IgD-negative memory B cell (primary cell): ENCODE results near the gene OTOG. TPM values are rescaled to one million over a fixed set of nuclear protein-coding genes. Genes with fewer than 3 reads are reported as not detected.

Experiments
- H3K27ac Mint-ChIP-seq, 3 donors: one replicate each; pipeline ENCODE4 v1.8.0; 2020 to 2022; ENCODE audit warnings: mild to moderate bottlenecking in 3 of 3, mixed read lengths in 3 of 3, moderate library complexity in 1 of 3
- H3K27me3 Mint-ChIP-seq: one replicate; pipeline ENCODE4 v1.8.0; 2021; ENCODE audit warnings: mixed read lengths
- H3K36me3 Mint-ChIP-seq: one replicate; pipeline ENCODE4 v1.8.0; 2020; ENCODE audit warnings: mild to moderate bottlenecking, mixed read lengths
- H3K4me1 Mint-ChIP-seq, 3 donors: one replicate each; pipeline ENCODE4 v1.8.0; 2020 to 2022; ENCODE audit warnings: mixed read lengths in 3 of 3, mild to moderate bottlenecking in 1 of 3
- H3K4me3 Mint-ChIP-seq, 4 donors: one replicate each; pipeline ENCODE4 v1.8.0; 2020 to 2022; ENCODE audit warnings: mild to moderate bottlenecking in 4 of 4, mixed read lengths in 4 of 4, moderate library complexity in 3 of 4
- H3K9me3 Mint-ChIP-seq, 3 donors: one replicate each; pipeline ENCODE4 v1.8.0; 2020 to 2021; ENCODE audit warnings: mixed read lengths in 3 of 3, mild to moderate bottlenecking in 1 of 3
- polyA plus RNA-seq: library from polyadenylated mRNA; unstranded; fragments of 300-500 nt; fragmentation: Illumina TruSeq; gene quantifications from one replicate; pipeline ENCODE4 v1.2.3, GENCODE V29; 2021

The OTOG gene
- polyA plus RNA-seq, 1 donor from 2014 or later: not detected

DNA sequence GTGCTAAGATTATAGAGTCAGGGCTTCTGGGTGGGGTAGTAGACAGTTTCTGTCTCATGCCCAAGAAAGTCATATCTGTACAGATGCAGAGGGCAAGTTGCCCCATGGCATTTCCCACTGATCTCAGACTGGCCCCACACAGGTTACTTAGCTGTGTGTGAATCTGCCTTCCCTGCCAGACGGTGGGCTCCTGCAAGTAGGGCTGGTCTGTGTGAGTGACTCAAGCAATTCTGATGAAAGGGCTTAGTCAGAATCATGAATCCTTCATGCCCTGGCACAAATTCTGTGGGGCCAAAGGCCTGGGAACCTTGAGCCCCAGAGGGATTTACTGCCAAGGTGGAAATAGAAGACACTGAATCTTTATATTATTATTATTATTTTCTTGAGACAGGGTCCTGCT is 33.2 kb upstream of the OTOG start:
- H3K27ac Mint-ChIP-seq: no peak overlapping the region
- no peaks in the 10 kb centered on the region for H3K36me3 Mint-ChIP-seq
- no peaks in the 10 kb centered on the region for H3K4me1 Mint-ChIP-seq
- H3K27me3 Mint-ChIP-seq: peaks cover 9% of the 10 kb centered on the region
- H3K9me3 Mint-ChIP-seq: no peaks in the 10 kb centered on the region
- H3K4me3 Mint-ChIP-seq: no peak overlapping the region

DNA sequence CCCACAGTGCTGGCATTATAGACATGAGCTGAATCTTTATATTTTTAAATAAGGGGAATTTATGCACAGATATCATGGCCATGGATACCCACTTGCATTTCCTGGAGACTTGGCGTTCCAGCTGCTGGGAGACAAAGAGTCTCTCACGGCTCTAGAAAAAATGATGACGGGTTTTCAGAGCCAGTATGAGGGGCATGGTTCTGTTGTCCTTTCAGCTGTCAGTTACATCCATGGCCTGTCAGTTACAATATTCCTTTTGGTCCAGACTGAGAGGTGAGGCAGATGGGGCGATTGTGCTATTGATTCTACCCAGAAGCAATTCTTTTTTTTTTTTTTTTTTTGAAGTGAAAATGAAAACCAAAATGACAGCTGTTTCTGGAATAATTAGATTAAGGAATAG is 32.6 kb upstream of the OTOG start:
- Mint-ChIP-seq H3K36me3 (no peaks in the 10 kb centered on the region), H3K27ac (no peak overlapping the region), H3K4me3 (no peak overlapping the region), H3K9me3 (no peaks in the 10 kb centered on the region), H3K27me3 (peaks cover 9% of the 10 kb centered on the region), H3K4me1 (no peaks in the 10 kb centered on the region)

DNA sequence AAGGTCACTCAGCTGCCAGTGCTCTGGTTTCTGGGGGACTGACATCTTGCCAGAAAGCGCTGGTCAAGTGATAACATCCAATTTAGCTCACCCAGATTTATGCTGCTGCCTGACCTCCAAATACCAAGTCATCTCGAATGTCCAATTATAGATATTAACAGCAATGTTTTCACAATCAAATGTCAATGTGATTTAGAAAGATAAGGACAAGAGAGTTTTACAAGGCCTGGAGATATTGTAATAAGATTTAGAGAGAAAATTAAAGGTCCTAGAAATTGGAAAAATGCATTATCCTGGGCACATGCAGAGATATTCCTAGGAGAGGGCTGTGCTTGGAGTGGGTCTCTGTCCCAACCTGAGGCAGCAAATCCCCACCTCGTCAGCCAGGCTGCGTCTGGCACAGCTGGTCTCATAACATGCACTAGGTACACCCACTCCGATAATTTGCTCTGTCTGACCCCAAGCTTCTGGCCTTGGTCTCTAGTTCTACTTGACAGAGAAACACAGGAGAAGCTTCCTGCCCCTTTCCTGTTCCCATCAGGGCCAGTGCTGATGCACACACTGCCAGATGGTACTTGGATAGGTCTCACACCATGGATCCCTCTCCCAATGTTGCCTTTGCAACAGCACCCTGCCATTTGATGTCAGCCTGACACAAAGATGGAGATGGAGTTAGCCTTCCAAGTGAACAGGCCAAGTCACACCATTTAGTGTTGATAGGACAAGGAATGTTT is 31.4 kb upstream of the OTOG start:
- H3K36me3 Mint-ChIP-seq: no peaks in the 10 kb centered on the region
- no peaks in the 10 kb centered on the region for H3K4me1 Mint-ChIP-seq
- no peak overlapping the region for H3K27ac Mint-ChIP-seq
- H3K27me3 Mint-ChIP-seq: peaks cover 10% of the 10 kb centered on the region
- H3K4me3 Mint-ChIP-seq: peak overlapping the region in 1 of 4 donors; percentile 67
- no peaks in the 10 kb centered on the region for H3K9me3 Mint-ChIP-seq

DNA sequence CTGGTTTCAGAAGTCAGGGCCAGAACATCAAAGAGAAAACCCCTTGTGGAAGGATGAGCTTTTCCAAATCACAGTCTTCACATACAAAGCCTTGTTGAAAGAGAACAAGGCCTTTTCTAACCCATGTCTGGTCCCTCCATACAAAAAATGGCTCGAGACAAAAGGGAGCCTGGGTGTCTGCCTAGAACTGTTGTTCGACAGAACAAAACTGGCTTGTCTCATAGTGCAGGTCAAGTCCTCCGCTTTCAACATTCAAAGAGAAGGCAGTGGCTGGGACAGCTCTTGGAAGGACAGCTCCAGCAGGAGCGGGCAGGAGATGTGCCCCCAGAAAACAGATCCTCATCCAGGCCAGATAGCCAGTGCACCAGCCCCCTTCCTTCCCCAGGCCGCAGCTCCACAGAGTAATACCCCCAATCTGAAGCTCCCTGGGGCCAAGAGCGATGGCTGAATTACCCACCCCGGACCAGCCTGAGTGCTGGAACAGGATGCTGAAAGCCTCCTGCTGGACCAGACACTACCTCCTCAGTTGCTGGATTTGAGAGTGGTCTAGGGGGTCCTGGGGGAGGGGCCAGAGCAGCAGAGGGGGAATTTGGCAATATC is 30.4 kb upstream of the OTOG start:
- peaks cover 0 to 2% (median 0%) of the 10 kb centered on the region in 3 donors for H3K4me1 Mint-ChIP-seq

DNA sequence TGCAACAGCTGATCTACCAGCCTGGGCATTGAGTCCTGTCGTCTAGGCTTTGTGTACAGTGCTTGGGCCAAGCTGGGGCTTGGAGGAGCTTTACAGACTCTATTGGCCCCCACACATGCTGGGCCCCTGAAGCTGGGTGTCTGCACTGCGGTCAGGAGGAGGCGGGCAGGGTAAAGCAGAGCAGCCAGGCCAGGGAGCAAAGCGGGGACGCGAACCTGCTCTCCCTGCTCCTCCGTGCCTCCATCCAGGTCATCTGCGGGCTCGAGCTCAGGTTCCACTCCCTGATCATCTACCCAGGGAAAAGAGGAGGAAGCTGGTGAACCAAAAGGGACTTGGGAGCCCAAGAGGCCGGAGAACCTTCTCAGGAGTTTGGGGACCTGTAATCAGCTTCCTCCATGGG is 29.9 kb upstream of the OTOG start:
- no peaks in the 10 kb centered on the region for H3K9me3 Mint-ChIP-seq
- H3K36me3 Mint-ChIP-seq: no peaks in the 10 kb centered on the region
- H3K4me3 Mint-ChIP-seq: no peak overlapping the region
- peaks cover 0 to 2% (median 0%) of the 10 kb centered on the region in 3 donors for H3K4me1 Mint-ChIP-seq
- peaks cover 10% of the 10 kb centered on the region for H3K27me3 Mint-ChIP-seq
- H3K27ac Mint-ChIP-seq: no peak overlapping the region

More for the DNA sequence above, 30.4 kb upstream of the OTOG start:
- Mint-ChIP-seq H3K36me3 (no peaks in the 10 kb centered on the region), H3K9me3 (no peaks in the 10 kb centered on the region), H3K27ac (no peak overlapping the region), H3K27me3 (peaks cover 10% of the 10 kb centered on the region), H3K4me3 (peak overlapping the region in 1 of 4 donors; percentile 45)

DNA sequence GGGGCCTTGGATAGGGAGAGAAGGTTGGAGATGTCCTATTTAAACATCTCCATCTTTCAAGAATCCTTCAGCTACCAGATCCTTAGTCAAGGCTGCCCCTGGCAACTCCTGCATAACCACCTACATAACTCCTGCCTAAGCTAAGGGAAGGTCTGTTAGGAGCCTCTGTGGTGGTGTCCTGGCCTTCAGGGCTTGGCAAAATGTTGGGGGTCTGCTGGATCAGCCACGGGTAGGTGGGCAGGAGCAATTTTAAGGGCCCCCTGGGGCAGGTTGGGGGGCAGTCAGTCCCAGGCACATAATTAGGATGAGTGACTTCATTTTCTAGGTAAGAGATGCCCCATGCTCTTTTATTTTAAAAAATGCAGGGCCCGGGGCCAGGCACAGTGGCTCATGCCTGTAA is 28.7 kb upstream of the OTOG start:
- Mint-ChIP-seq H3K27me3 (peaks cover 10% of the 10 kb centered on the region), H3K4me3 (no peak overlapping the region), H3K9me3 (no peaks in the 10 kb centered on the region), H3K27ac (no peak overlapping the region), H3K36me3 (no peaks in the 10 kb centered on the region), H3K4me1 (peaks cover 0 to 2% (median 0%) of the 10 kb centered on the region in 3 donors)

DNA sequence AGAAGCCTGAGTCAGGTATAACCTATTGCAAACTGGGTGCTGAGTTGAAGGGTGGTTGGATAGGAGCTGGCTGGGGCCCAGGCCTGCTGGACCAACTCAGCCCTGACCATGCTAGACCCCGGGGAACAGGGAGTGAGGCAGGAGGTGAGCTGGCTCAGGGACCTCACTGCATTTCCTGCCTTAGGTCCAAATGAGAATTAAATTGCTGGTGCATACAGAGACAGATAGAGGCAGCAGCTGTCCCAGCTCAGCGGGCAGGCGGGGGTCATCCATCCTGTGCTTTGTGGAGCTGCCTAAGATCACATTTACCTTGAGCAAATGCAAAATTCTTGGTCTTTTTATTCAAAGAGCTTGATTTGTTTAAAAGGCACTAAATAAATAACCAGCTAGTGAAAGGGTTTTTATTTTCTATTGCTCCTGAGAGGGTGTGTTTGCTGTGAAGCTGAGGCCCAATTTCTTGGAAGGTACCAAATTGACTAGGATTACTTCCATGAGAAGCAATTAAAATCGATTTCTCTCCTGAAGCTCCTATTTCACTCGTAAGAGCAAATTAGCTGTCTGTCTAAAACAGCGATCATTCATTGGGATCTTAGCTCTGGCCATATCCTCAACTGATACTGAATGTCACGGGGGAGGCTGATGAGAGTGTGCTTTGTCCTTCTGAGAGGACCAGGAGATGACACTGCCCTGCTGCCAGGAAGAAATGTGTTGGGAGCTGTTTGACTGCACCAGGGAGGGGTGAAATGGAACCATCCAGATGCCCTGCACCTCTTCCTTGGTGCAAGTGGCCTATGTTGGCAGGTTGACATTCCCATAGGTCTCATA is 27.8 kb upstream of the OTOG start:
- Mint-ChIP-seq H3K4me3 (no peak overlapping the region), H3K27me3 (peaks cover 10% of the 10 kb centered on the region), H3K9me3 (no peaks in the 10 kb centered on the region), H3K27ac (no peak overlapping the region), H3K4me1 (peaks cover 0 to 2% (median 0%) of the 10 kb centered on the region in 3 donors), H3K36me3 (no peaks in the 10 kb centered on the region)

DNA sequence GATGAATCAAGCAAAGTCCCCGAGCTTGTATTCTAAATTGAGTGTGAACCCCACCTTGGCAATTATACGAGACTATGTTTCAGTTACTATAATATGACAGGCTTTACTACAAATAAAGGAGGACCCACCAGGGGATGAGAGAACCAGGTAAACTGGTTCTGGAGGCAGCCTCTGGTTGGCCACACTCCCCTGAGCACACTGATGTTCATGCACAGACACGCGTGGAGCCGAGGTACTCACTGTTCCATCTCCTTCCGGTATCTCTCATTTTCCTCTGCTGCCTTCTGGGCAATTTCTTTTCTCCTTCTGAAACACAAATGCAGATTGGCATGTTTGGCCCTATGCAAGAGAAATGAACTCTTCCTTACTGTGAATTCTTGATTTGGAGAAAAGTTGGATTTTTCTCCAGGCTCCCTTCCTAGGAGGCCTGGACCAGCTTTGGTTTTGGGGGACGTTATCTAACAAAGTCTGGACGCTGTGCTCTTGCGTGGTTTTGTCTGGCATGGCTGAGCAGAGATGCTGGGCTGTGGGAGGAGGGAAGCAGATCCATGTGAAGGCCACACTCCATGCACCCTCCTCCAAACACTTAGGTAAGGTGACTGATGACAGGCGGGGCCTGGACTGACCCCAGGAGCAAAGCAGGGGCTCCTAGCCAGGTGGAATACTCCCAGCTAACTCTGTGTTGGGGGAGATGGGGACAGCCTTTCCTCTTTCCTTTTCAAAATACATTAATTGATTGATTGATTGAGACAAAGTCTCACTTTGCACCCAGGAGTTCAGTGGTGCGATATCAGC is 25.8 kb upstream of the OTOG start:
- H3K4me1 Mint-ChIP-seq: peaks cover 0 to 2% (median 0%) of the 10 kb centered on the region in 3 donors
- H3K9me3 Mint-ChIP-seq: no peaks in the 10 kb centered on the region
- no peak overlapping the region for H3K4me3 Mint-ChIP-seq
- no peak overlapping the region for H3K27ac Mint-ChIP-seq
- H3K27me3 Mint-ChIP-seq: peaks cover 9% of the 10 kb centered on the region
- H3K36me3 Mint-ChIP-seq: no peaks in the 10 kb centered on the region

DNA sequence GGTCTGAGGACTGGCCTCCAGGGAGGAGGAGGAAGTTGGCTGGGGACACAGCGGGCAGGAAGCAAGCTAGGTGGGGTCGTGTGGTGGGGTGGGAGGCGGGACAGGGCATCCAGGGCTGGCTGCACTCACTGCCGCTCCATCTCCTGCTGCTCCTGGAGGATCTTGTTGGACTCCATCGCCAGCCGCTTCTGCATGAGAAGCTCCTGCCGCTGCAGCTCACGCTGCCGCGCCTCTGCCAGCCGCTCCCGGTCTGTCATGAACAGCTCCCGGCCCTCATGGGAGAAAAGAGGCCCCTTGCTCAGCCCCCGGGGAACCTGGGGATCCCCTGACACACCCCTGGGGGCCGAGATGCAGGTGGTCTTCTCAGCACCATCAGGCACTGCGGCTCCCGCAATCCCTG is 24.4 kb upstream of the OTOG start:
- no peak overlapping the region for H3K27ac Mint-ChIP-seq
- H3K27me3 Mint-ChIP-seq: peaks cover 7% of the 10 kb centered on the region
- no peaks in the 10 kb centered on the region for H3K36me3 Mint-ChIP-seq
- H3K4me1 Mint-ChIP-seq: peaks cover 0 to 2% (median 0%) of the 10 kb centered on the region in 3 donors
- no peaks in the 10 kb centered on the region for H3K9me3 Mint-ChIP-seq
- H3K4me3 Mint-ChIP-seq: no peak overlapping the region

DNA sequence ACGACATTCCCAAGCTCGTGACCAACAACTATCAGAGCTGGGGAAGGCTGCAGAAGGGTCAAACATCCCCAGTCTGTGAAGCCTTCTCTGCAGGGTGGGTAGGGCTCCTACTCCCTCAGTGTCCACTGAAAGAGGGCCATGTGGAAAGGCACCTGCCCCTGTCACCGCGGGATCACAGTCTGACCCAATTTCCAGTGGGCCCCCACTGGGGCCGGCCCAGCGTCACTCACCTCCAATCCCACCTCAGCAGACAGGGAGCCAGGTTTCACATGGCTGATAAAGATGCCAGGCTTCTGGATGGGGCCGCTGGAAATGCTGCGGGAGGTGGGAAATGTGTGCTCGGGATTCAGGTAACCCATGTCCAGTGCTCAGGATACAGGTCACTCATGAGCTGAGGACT is 22.8 kb upstream of the OTOG start:
- Mint-ChIP-seq H3K4me1 (peaks cover 0 to 2% (median 0%) of the 10 kb centered on the region in 3 donors), H3K27ac (no peak overlapping the region), H3K36me3 (no peaks in the 10 kb centered on the region), H3K9me3 (no peaks in the 10 kb centered on the region), H3K27me3 (peaks cover 2% of the 10 kb centered on the region), H3K4me3 (no peak overlapping the region)

DNA sequence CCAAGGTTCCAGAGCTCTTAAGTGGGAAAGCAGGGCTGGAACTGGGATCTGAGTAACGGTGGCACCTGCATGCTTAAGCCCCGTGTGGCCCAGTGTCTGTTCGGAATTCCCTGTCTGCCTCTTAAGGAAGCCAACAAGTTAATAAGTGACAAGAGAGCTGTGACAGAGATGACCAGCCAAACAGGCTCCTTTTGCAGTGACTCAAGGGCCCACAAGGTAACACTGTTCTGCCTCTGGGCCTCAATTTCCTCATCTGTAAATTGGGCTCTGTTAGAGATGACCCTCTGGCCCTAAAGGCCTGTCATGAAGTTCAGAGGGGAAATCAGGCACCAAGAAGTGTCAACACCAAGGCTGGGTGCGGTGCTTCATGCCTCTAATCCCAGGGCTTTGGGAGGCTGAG is 21.5 kb upstream of the OTOG start:
- peaks cover 0 to 2% (median 0%) of the 10 kb centered on the region in 3 donors for H3K4me1 Mint-ChIP-seq

DNA sequence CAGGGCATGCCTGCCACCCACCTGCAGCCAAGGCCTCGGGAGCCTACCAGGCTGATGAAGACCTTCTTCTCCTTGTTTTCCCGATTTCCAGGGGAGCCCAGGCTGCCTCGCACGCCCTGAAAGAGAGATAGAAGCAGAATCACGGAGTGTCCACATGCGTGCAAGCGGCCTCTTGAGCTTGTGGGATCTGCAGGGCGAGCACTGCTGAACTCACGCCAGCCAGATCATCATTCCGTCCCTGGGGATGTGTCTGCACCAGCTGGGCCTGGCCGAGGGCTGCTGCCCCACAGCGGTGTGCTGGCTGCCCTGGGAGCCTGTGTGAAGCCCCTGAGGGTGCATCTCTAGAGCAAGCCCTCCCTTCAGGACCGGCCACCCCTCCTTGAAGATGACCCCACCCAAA is 20.7 kb upstream of the OTOG start:
- peaks cover 4% of the 10 kb centered on the region for H3K27me3 Mint-ChIP-seq
- H3K36me3 Mint-ChIP-seq: no peaks in the 10 kb centered on the region
- peaks cover 0 to 2% (median 0%) of the 10 kb centered on the region in 3 donors for H3K4me1 Mint-ChIP-seq
- H3K9me3 Mint-ChIP-seq: no peaks in the 10 kb centered on the region
- no peak overlapping the region for H3K27ac Mint-ChIP-seq
- no peak overlapping the region for H3K4me3 Mint-ChIP-seq

More for the DNA sequence above, 21.5 kb upstream of the OTOG start:
- Mint-ChIP-seq H3K27me3 (peaks cover 2% of the 10 kb centered on the region), H3K9me3 (no peaks in the 10 kb centered on the region), H3K36me3 (no peaks in the 10 kb centered on the region), H3K27ac (no peak overlapping the region), H3K4me3 (no peak overlapping the region)

DNA sequence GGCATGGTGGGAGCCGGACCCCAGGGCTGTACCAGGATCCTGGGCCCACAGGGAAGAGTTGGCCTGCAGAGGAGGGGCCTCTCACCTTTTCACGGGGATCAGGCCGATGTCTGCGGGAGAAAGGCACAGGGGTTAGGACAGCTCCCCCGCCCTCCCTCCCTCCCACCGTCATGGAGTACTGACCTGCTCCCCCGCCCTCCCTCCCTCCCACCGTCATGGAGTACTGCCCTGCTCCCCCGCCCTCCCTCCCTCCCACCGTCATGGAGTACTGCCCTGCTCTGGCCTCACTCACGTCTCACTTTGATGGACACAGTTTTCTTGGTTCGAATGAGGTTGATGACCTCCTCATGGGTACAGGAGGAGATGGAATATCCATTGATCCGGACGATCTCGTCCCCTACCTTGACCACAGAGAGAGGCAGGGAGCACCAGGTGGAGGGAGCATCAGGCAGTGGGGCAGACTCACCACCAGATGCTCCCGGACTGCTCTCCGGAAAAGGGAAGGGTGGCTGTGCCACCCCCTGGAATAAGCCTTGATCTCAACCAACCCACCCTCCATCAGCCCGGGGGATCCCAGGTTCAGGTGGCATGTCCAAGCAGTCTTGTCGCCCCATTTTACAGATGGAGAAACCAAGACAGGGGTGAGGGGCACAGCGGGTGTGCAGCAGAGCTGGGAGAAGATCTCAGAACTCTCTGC is 20.0 kb upstream of the OTOG start:
- Mint-ChIP-seq H3K9me3 (no peaks in the 10 kb centered on the region), H3K36me3 (no peaks in the 10 kb centered on the region), H3K4me3 (peak overlapping the region in 1 of 4 donors; percentile 12), H3K27me3 (peaks cover 4% of the 10 kb centered on the region), H3K4me1 (no peaks in the 10 kb centered on the region), H3K27ac (no peak overlapping the region)

DNA sequence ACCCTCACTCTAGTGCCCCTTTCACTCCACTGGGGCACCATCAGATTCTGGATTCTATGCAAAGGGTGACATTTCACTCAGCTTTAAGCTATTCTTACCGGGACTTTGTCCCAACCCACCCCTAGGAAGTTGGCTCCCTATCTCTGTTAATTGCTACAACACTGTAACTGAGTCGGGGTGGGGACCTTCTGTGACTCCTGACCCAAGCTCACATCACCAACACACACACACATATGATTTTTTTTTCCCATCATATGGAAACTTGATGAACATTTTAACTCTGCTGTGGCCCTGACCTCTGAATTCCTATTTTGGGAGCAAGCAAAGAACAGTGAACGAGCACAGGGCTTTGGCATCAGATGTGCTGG is 19.4 kb upstream of the OTOG start:
- Mint-ChIP-seq H3K27me3 (peaks cover 5% of the 10 kb centered on the region), H3K4me1 (no peaks in the 10 kb centered on the region), H3K27ac (no peak overlapping the region), H3K9me3 (peaks cover 0 to 1% (median 0%) of the 10 kb centered on the region in 3 donors), H3K4me3 (no peak overlapping the region), H3K36me3 (no peaks in the 10 kb centered on the region)
